GM12873 (cell line): Measurements from ENCODE around the gene SCAND1.

Experiments
- CTCF ChIP-seq: IDR thresholded peaks from 2 replicates; pipeline ENCODE4 v1.5.1; 2012; ENCODE audit warnings: low read depth, mild to moderate bottlenecking, moderate library complexity, low read length, control low read depth; ENCODE audit not compliant: insufficient read depth; ENCODE audit errors: missing control alignments

Gene SCAND1

GRCh38 chr20:35985806-35986205, 31.5 kb upstream of the SCAND1 start:
- TF ChIP-seq CTCF, result no peak

DNA sequence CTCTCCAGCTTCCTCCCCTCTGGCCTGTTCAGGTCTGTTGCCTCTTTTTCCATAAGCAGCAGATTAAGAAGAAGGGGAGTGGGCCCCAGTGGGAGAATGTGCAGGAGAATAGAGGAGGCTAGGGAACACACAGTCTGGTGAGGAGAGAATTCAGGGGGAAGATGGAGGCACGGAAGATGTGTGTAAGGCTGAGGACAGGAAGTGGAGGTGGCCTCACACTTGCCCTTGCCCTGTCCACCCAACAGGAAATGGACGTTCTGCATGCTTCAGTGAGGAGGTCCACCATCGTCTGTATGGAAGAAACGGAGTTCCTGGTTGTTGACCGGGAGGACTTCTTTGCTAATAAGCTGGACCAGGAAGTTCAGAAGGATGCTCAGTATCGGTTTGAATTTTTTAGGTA, 30.1 kb upstream of the SCAND1 start:
- no peak for TF ChIP-seq CTCF

DNA sequence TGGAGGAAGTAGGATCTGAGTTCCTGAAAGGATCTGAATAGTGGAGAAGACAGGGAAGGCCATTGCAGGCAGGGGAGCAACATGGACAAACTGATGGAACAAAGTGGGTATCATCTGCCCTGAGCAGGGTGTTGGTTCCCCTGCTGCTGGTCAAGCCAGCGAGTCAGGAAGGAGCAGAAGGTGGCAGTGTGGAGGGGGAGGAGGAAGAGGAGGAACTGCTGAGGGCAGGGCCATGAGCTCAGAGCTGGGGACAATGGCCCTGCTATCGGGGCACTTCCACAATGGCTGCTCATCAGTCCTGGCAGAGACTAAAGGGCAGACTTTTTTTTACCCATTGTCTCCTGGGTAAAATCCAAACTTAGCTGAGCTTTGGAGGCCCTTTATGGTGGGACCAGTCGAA, 27.7 kb upstream of the SCAND1 start:
- TF ChIP-seq CTCF, result no peak

DNA sequence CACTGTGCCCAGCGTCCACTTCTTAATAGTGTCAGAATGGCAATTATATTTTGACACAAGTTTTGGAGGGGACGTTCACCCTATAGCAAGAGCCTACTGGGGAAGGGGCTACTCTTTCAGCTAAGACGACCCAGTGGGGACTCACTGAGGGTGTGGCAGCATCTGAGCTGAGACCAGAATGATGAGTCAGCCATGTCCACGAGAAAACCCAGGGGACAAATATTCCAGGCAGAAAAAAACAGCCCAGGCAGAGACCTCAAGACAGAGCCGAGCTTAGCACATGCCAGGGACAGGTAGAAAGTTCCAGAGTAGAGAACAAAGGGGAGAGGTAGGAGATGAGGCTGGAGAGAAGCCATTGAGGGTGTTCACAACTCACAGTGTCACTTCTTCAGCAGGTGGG, 25.2 kb upstream of the SCAND1 start:
- TF ChIP-seq CTCF, result no peak

GRCh38 chr20:35978041-35978513, 23.8 kb upstream of the SCAND1 start:
- TF ChIP-seq CTCF, result no peak

GRCh38 chr20:35975576-35976373, 21.5 kb upstream of the SCAND1 start:
- TF ChIP-seq CTCF, result no peak

- TF ChIP-seq CTCF, result no peak
Observed at GRCh38 chr20:35974256-35974655, 20.0 kb upstream of the SCAND1 start.
